ENCODE data around the gene ZCCHC17.

DNA sequence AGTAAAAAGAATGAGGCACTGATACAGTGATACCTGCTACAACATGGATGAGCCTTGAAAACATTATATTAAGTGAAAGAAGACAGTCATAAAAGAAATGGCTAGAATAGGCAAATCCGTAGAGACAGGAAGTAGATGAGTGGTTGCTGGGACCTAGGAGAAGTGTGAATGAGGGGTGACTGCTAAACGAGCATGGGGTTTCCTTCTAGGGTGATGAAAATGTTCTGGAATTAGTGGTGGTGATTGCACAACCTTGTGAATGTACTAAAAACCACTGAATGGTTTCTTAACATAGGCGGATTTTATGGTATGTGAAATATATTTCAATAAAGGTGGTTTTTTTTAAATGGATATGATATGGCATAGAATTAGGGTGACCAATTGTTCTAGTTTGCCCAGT, 103.6 kb downstream of the ZCCHC17 start:
- TF ChIP-seq POLR2A (IDR thresholded peaks at IDR 0.05): no peak
- TF ChIP-seq, protein P1, sequence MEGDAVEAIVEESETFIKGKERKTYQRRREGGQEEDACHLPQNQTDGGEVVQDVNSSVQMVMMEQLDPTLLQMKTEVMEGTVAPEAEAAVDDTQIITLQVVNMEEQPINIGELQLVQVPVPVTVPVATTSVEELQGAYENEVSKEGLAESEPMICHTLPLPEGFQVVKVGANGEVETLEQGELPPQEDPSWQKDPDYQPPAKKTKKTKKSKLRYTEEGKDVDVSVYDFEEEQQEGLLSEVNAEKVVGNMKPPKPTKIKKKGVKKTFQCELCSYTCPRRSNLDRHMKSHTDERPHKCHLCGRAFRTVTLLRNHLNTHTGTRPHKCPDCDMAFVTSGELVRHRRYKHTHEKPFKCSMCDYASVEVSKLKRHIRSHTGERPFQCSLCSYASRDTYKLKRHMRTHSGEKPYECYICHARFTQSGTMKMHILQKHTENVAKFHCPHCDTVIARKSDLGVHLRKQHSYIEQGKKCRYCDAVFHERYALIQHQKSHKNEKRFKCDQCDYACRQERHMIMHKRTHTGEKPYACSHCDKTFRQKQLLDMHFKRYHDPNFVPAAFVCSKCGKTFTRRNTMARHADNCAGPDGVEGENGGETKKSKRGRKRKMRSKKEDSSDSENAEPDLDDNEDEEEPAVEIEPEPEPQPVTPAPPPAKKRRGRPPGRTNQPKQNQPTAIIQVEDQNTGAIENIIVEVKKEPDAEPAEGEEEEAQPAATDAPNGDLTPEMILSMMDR (IDR thresholded peaks at IDR 0.05): no peak
